Neural progenitor cell (in vitro differentiated cells): ENCODE data around the gene ZNF516.

ENCODE experiments used
- CTCF ChIP-seq: fragments of 200-600 bp; sonication (generic); IDR thresholded peaks from 2 replicates; pipeline ENCODE4 v1.5.1; 2017; ENCODE audit warnings: antibody characterized with exemption, mild to moderate bottlenecking
- EZH2phosphoT487 ChIP-seq: fragments of 200-600 bp; sonication (generic); IDR thresholded peaks from 2 replicates; pipeline ENCODE4 v1.6.1; 2017; ENCODE audit warnings: antibody characterized with exemption

GRCh38 chr18:76445275-76445674 is 49.8 kb downstream of the ZNF516 start:
- TF ChIP-seq CTCF, result no peak
- TF ChIP-seq EZH2phosphoT487, result no peak
